ENCODE results near the gene ATP5PO.

DNA sequence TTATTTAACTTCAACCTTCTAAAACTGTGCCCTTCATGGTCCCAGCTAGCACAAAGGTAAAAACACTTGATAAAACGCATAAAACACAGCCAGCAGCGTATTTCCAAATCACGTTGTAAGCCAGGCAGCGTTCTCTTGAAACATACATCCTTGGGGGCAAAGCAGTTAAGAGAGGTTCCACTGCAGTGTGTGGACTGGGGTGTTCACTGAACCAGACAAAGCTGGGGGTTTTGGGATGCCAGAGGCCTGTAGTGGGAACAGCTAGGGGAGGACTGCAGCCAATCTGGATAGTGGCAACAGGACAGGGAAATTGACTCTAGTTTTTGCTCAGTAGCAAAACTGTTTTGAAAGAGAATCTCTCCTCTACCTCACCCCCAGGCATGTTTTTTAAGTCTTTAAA is 21.5 kb upstream of the ATP5PO start:
- TF ChIP-seq, protein P1, sequence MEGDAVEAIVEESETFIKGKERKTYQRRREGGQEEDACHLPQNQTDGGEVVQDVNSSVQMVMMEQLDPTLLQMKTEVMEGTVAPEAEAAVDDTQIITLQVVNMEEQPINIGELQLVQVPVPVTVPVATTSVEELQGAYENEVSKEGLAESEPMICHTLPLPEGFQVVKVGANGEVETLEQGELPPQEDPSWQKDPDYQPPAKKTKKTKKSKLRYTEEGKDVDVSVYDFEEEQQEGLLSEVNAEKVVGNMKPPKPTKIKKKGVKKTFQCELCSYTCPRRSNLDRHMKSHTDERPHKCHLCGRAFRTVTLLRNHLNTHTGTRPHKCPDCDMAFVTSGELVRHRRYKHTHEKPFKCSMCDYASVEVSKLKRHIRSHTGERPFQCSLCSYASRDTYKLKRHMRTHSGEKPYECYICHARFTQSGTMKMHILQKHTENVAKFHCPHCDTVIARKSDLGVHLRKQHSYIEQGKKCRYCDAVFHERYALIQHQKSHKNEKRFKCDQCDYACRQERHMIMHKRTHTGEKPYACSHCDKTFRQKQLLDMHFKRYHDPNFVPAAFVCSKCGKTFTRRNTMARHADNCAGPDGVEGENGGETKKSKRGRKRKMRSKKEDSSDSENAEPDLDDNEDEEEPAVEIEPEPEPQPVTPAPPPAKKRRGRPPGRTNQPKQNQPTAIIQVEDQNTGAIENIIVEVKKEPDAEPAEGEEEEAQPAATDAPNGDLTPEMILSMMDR (IDR thresholded peaks at IDR 0.05) = no peak
- TF ChIP-seq POLR2A (IDR thresholded peaks at IDR 0.05) = no peak
